ENCODE results near the gene SPX. TPM values are rescaled to one million over a fixed set of nuclear protein-coding genes. Genes with fewer than 3 reads are reported as not detected.

The SPX gene
- total RNA-seq, 2 experiments from 2014 or later = 0.20 TPM; not detected in 1

GRCh38 chr12:21528953-21529352 is 2.9 kb downstream of the SPX start:
- H3K27me3 Mint-ChIP-seq = peaks cover 30% of the 10 kb centered on the region
- no peaks in the 10 kb centered on the region for H3K36me3 Mint-ChIP-seq (ENCODE audit: low read depth)
- no peak overlapping the region for H3K27ac Mint-ChIP-seq
- no peak overlapping the region for H3K4me3 Mint-ChIP-seq
- ChIA-PET CTCF (no interaction called here), POLR2A (interaction anchor here (0.6 kb wide), 1 partner anchor 23 kb away, joined by 3 read pairs; no protein-coding TSS in a partner anchor)
- peaks cover 6% of the 10 kb centered on the region for H3K4me1 Mint-ChIP-seq (ENCODE audit: low read depth)
- ATAC-seq (no peak), DNase-seq (no peak)
- intact Hi-C loops (cut with micrococcal nuclease) = no loop called here
- peaks cover 3% of the 10 kb centered on the region for H3K9me3 Mint-ChIP-seq
- no peak for TF ChIP-seq CTCF (IDR thresholded peaks at IDR 0.05)

- H3K4me1 Mint-ChIP-seq (ENCODE audit: low read depth) = peaks cover 6% of the 10 kb centered on the region
- intact Hi-C loops (cut with micrococcal nuclease) = no loop called here
- POLR2A ChIA-PET = interaction anchor here (0.6 kb wide), 1 partner anchor 24 kb away, joined by 3 read pairs; no protein-coding TSS in a partner anchor
Observed at GRCh38 chr12:21529456-21529855, 3.4 kb downstream of the SPX start.

GRCh38 chr12:21538061-21538653 is 12.1 kb downstream of the SPX start:
- intact Hi-C loops (cut with micrococcal nuclease) = no loop called here
- Mint-ChIP-seq H3K27me3 (peaks cover 6% of the 10 kb centered on the region), H3K9me3 (no peaks in the 10 kb centered on the region), H3K4me3 (no peak overlapping the region), H3K36me3 (ENCODE audit: low read depth) (no peaks in the 10 kb centered on the region), H3K27ac (no peak overlapping the region), H3K4me1 (ENCODE audit: low read depth) (no peaks in the 10 kb centered on the region)
- no peak for ATAC-seq
- CTCF ChIA-PET = interaction anchor here (2.3 kb wide), 1 partner anchor 11 kb away, joined by 6 read pairs; no protein-coding TSS in a partner anchor
- no peak for DNase-seq
- POLR2A ChIA-PET = interaction anchor here (0.6 kb wide), 1 partner anchor 12 kb away, joined by 3 read pairs; the partner anchor contains the start of gene SPX
- TF ChIP-seq CTCF (IDR thresholded peaks at IDR 0.05) = no peak

More at GRCh38 chr12:21529456-21529855, 3.4 kb downstream of the SPX start:
- ATAC-seq (no peak), DNase-seq (no peak)
- CTCF ChIA-PET = interaction anchor here (0.9 kb wide), 1 partner anchor 10 kb away, joined by 4 read pairs; no protein-coding TSS in a partner anchor
- Mint-ChIP-seq H3K27ac (no peak overlapping the region), H3K4me3 (no peak overlapping the region), H3K27me3 (peaks cover 27% of the 10 kb centered on the region), H3K9me3 (peaks cover under 1% of the 10 kb centered on the region), H3K36me3 (ENCODE audit: low read depth) (no peaks in the 10 kb centered on the region)
- TF ChIP-seq CTCF (IDR thresholded peaks at IDR 0.05) = no peak

- Mint-ChIP-seq H3K4me3 (no peak overlapping the region), H3K27ac (no peak overlapping the region), H3K4me1 (ENCODE audit: low read depth) (no peaks in the 10 kb centered on the region), H3K36me3 (ENCODE audit: low read depth) (no peaks in the 10 kb centered on the region), H3K9me3 (no peaks in the 10 kb centered on the region), H3K27me3 (peaks cover 4% of the 10 kb centered on the region)
- ChIA-PET CTCF (interaction anchor here (1.2 to 2.3 kb wide), 2 partner anchors 10 to 12 kb away, joined by 4 to 6 read pairs; no protein-coding TSS in a partner anchor), POLR2A (no interaction called here)
- DNase-seq (no peak), ATAC-seq (peak; percentile 65)
- no peak for TF ChIP-seq CTCF (IDR thresholded peaks at IDR 0.05)
- intact Hi-C loops (cut with micrococcal nuclease) = no loop called here
Observed at GRCh38 chr12:21539797-21540196, 13.7 kb downstream of the SPX start.

- no peak for DNase-seq
- H3K4me3 Mint-ChIP-seq = no peak overlapping the region
- no peak overlapping the region for H3K27ac Mint-ChIP-seq
- H3K9me3 Mint-ChIP-seq = no peaks in the 10 kb centered on the region
- no peaks in the 10 kb centered on the region for H3K36me3 Mint-ChIP-seq (ENCODE audit: low read depth)
- no peak for ATAC-seq
- intact Hi-C loops (cut with micrococcal nuclease) = no loop called here
- H3K4me1 Mint-ChIP-seq (ENCODE audit: low read depth) = no peaks in the 10 kb centered on the region
- H3K27me3 Mint-ChIP-seq = peaks cover 3% of the 10 kb centered on the region
- ChIA-PET CTCF (no interaction called here), POLR2A (interaction anchor here (0.6 kb wide), 2 partner anchors 91 to 457 kb away, joined by 3 to 4 read pairs; no protein-coding TSS in a partner anchor)
- TF ChIP-seq CTCF (IDR thresholded peaks at IDR 0.05) = no peak
Observed at GRCh38 chr12:21541773-21542172, 15.7 kb downstream of the SPX start.

Data from activated CD8-positive, alpha-beta T cell treated with anti-CD3 and anti-CD28 coated beads for 36 hours (primary cell).